KMS-11 (cell line): ENCODE results near the gene RGL3.

Experiments used
- H2AFZ ChIP-seq: fragments of 200-600 bp; sonication (generic); 2 replicates; pipeline ENCODE4 v1.6.1; 2016; ENCODE audit warnings: antibody characterized with exemption, mixed run types, low read depth
- H3K27ac ChIP-seq: fragments of 200-600 bp; sonication (generic); 2 replicates; pipeline ENCODE4 v1.6.1; 2016; ENCODE audit warnings: mild to moderate bottlenecking, mixed run types
- H3K27me3 ChIP-seq: fragments of 200-600 bp; sonication (generic); 2 replicates; pipeline ENCODE4 v1.6.1; 2017; ENCODE audit warnings: mild to moderate bottlenecking, low read depth, mixed run types, moderate library complexity; ENCODE audit not compliant: insufficient read depth
- H3K36me3 ChIP-seq: fragments of 200-600 bp; sonication (generic); 2 replicates; pipeline ENCODE4 v1.6.1; 2017; ENCODE audit warnings: mild to moderate bottlenecking, mixed run types; ENCODE audit not compliant: insufficient read depth
- H3K4me1 ChIP-seq: fragments of 200-600 bp; sonication (generic); 2 replicates; pipeline ENCODE4 v1.6.1; 2016; ENCODE audit warnings: mild to moderate bottlenecking, low read depth, mixed run types; ENCODE audit not compliant: poor library complexity, severe bottlenecking
- H3K4me2 ChIP-seq: fragments of 200-600 bp; sonication (generic); 2 replicates; pipeline ENCODE4 v1.7.0; 2016; ENCODE audit warnings: mild to moderate bottlenecking, mixed run types
- H3K4me3 ChIP-seq: fragments of 200-600 bp; sonication (generic); IDR thresholded peaks from 2 replicates; pipeline ENCODE4 v1.6.1; 2017; ENCODE audit warnings: low read depth, low read length, mixed read lengths; ENCODE audit not compliant: insufficient read depth
- H3K79me2 ChIP-seq: fragments of 200-600 bp; sonication (generic); 2 replicates; pipeline ENCODE4 v1.6.1; 2016; ENCODE audit warnings: low read depth, mixed run types; ENCODE audit not compliant: insufficient read depth
- H3K9ac ChIP-seq: fragments of 200-600 bp; sonication (generic); 2 replicates; pipeline ENCODE4 v1.6.1; 2016; ENCODE audit warnings: mild to moderate bottlenecking, mixed run types
- H4K20me1 ChIP-seq: fragments of 200-600 bp; sonication (generic); 2 replicates; pipeline ENCODE4 v1.6.1; 2016; ENCODE audit warnings: mild to moderate bottlenecking, mixed run types; ENCODE audit not compliant: insufficient read depth
- TF ChIP-seq, protein P1 (sequence below): fragments of 200-600 bp; sonication (generic); conservative IDR thresholded peaks from 2 replicates; pipeline ENCODE4 v1.6.1; 2017; ENCODE audit warnings: low read depth, mild to moderate bottlenecking, antibody characterized with exemption, low read length, moderate library complexity, mixed read lengths

RGL3 gene

DNA sequence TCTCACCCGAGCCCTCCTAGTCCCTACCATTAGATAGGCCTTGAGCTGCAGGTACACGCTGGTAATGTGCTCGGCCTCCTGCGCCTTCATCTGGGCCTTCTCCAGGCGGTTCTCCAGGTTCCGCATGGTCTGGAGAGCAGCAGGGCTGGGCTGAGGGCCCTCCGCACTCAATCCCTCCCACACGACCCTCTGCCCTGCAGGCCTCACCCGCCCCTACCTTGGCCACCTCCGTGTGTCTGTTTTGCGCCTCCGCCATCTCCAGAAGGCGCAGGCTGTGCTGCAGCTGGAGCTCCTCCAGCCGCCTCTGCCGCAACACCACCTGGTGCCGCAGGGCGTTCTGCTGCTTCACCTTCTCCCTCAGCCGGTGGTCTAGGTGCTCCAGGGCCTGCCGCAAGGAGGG, 7.5 kb upstream of the RGL3 start:
- H3K27me3 ChIP-seq: peaks cover 5% of the 10 kb centered on the region; the same call in 1 of the 2 replicates
- H3K27ac ChIP-seq: no peak overlapping the region
- no peak overlapping the region for H3K4me2 ChIP-seq
- H3K4me1 ChIP-seq: no peaks in the 10 kb centered on the region
- TF ChIP-seq, protein P1, sequence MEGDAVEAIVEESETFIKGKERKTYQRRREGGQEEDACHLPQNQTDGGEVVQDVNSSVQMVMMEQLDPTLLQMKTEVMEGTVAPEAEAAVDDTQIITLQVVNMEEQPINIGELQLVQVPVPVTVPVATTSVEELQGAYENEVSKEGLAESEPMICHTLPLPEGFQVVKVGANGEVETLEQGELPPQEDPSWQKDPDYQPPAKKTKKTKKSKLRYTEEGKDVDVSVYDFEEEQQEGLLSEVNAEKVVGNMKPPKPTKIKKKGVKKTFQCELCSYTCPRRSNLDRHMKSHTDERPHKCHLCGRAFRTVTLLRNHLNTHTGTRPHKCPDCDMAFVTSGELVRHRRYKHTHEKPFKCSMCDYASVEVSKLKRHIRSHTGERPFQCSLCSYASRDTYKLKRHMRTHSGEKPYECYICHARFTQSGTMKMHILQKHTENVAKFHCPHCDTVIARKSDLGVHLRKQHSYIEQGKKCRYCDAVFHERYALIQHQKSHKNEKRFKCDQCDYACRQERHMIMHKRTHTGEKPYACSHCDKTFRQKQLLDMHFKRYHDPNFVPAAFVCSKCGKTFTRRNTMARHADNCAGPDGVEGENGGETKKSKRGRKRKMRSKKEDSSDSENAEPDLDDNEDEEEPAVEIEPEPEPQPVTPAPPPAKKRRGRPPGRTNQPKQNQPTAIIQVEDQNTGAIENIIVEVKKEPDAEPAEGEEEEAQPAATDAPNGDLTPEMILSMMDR: no peak
- H3K4me3 ChIP-seq: no peak overlapping the region
- no peak overlapping the region for H2AFZ ChIP-seq
- H3K36me3 ChIP-seq: no peaks in the 10 kb centered on the region
- H3K79me2 ChIP-seq: no peaks in the 10 kb centered on the region
- H4K20me1 ChIP-seq: no peaks in the 10 kb centered on the region
- H3K9ac ChIP-seq: no peak overlapping the region

DNA sequence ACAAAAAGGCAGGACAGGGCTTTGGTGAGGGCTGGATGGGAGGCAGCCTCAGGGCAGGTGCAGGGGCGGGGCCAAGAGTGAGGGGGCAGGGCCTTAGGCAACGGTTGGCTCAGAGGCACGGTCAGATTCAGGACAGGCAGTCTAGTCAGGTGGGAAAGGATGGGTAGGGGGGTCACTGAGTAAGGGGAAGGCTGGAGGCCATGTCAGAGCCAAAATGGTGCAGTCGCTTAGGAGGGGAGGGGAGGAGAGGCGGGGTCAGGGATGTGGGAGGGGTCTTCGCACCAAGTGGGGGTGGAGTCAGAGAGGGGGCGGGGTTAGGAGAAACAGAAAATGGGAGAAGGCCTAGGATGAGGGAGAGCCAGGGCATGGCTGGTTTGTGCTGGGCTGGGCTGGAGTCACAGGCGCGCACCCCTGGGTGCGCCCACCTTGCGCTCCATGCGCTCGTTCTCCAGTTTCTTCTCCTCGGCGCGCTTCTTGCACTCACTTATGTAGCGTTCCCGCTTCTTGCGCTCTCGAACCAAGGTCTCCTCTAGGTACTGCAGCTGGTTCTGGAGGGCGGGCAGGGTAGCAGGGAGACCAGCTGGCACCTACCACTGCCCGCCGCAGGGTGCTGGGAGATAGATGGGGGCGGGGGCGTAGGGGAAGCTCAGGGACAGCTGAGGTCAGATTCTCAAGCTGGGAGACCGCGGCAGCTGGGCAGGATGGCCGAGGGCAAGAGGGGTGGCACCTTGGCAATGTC, 6.8 kb upstream of the RGL3 start:
- H3K4me1 ChIP-seq: peaks cover 4% of the 10 kb centered on the region
- peaks cover 7% of the 10 kb centered on the region for H3K27me3 ChIP-seq
- H3K4me3 ChIP-seq: no peak overlapping the region
- H2AFZ ChIP-seq: no peak overlapping the region
- no peak overlapping the region for H3K27ac ChIP-seq
- TF ChIP-seq, protein P1: no peak
- no peak overlapping the region for H3K9ac ChIP-seq
- no peak overlapping the region for H3K4me2 ChIP-seq
- H3K79me2 ChIP-seq: no peaks in the 10 kb centered on the region
- no peaks in the 10 kb centered on the region for H3K36me3 ChIP-seq
- H4K20me1 ChIP-seq: no peaks in the 10 kb centered on the region

DNA sequence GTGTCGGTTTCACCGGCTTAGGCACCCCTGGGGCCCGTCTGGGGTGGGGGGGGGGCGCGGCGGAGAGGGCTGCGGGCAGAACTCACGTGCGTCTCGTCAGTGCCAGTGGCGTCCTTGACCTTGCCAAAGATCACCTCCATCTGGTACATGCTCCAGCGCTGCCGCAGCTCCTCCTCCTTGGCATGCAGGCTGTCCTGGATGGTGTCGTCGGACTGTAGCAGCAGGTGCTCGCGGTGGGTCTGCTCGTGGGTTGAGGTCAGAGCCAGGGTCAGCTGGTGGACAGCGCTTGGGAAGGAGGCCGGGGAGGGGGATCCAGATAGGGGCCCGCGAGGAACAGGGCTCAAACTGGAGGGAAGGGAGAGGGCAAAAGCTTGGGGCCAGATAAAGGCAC, 4.7 kb upstream of the RGL3 start:
- Histone ChIP-seq H3K27ac (no peak overlapping the region), H3K9ac (no peak overlapping the region), H4K20me1 (no peaks in the 10 kb centered on the region), H3K4me1 (peaks cover 4% of the 10 kb centered on the region), H3K4me2 (no peak overlapping the region), H3K4me3 (no peak overlapping the region), H3K79me2 (no peaks in the 10 kb centered on the region), H3K36me3 (no peaks in the 10 kb centered on the region), H3K27me3 (peaks cover 24% of the 10 kb centered on the region), H2AFZ (no peak overlapping the region)
- TF ChIP-seq, protein P1: no peak

DNA sequence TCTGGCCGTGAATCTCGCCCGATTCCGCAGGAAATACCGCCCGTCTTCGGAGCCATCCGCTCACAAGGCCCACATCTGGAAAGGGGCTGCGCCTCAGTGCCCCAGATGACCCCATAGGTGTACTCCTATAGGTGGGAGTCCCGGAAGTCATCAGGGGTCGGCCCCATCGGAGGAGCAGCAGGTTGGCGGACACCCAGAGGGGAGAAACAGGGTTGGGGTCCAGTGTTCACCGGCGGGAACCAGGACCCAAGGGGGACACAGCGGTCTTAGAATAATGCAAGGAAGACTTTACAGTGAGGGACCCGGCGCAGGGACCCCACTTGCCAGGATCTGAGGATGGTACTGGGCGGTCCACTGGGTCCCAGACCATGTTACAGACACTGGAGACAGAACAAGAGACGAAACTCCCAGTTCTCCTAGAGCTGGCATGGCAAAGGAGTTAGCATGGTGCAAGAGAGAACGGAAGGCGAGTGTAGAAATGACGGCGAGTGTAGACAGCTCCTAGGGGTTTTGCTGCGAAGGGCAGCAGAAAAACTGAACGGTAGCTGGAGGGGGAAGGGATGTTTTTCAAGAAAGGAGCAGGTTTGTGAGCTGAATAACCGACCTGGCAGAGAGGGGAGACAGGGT, 4.2 kb upstream of the RGL3 start:
- H2AFZ ChIP-seq: no peak overlapping the region
- no peak overlapping the region for H3K27ac ChIP-seq
- peaks cover 29% of the 10 kb centered on the region for H3K27me3 ChIP-seq
- H3K4me2 ChIP-seq: no peak overlapping the region
- H3K4me3 ChIP-seq: no peak overlapping the region
- H3K79me2 ChIP-seq: no peaks in the 10 kb centered on the region
- H4K20me1 ChIP-seq: no peaks in the 10 kb centered on the region
- TF ChIP-seq, protein P1: no peak
- no peaks in the 10 kb centered on the region for H3K36me3 ChIP-seq
- H3K4me1 ChIP-seq: peaks cover 4% of the 10 kb centered on the region
- H3K9ac ChIP-seq: no peak overlapping the region
